Inferior parietal cortex (tissue), 1 donor: Measurements from ENCODE around the gene SLC35F1.
"Not testable (repeated sequence)": the region's sequence is repeated elsewhere in the genome, so short reads cannot be mapped to it uniquely, and the experiment has no call there.

Experiments used
- DNase-seq: peaks from one replicate; pipeline ENCODE4 v3.0.0-alpha.2; 2016; ENCODE audit errors: extremely low spot score

SLC35F1 gene

GRCh38 chr6:117992856-117993255 is 85.8 kb downstream of the SLC35F1 start:
- peak; percentile 66 for DNase-seq

DNA sequence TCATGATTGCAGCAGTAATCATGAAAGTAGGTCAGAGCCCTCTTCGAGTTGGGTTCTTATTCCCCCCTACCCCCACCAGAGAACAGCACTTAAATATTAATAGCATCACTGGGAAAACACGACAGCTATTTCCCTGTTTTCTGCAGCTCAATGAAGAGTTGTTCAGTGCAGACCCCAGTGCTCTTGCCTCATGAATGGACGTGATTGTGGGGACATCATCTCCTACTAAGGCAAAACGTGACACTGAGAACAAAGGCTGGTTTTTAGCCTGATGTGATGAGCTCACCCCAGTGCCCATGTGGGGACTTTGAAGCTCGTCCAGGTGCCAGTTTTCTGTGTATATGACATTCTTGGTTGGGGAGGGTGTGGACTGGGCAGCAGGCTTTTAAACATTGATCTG is 105.9 kb downstream of the SLC35F1 start:
- DNase-seq = peak; percentile 55

DNA sequence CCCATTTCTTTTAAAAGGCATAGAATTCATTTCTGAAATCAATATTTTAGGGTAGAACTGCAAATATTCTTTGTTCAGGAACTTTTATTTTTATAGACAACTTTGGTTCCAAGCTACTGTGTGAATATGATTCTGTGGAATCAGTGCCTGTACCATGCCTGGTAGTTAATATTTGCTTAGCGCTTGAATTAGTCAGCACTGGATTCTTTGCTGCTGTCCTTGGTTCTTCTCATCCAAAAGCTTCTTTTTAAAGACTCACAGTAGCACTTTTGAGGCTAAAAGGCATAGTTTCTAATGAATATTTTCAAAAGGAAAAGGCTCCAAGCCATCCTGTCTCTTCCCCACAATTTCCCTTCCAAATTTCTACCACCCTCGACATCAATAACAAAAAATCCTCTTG is 109.5 kb downstream of the SLC35F1 start:
- DNase-seq = no peak

GRCh38 chr6:118017301-118017848 is 110.3 kb downstream of the SLC35F1 start:
- DNase-seq = no peak

- no peak for DNase-seq
Measured at GRCh38 chr6:118023771-118024170, 116.7 kb downstream of the SLC35F1 start.

- no peak for DNase-seq
Measured at GRCh38 chr6:118029967-118030366, 122.9 kb downstream of the SLC35F1 start.

DNA sequence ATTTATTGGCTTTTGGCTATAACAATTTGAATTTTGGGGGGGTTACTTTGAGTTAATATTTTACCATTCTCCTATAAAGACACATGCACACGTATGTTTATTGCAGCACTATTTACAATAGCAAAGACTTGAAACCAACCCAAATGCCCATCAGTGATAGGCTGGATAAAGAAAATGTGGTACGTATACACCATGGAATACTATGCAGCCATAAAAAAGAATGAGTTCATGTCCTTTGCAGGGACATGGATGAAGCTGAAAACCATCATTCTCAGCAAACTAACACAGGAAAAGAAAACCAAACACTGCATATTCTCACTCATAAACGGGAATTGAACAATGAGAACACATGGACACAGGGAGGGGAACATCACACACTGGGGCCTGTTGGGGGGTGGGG is 130.4 kb downstream of the SLC35F1 start:
- not testable (repeated sequence) for DNase-seq

DNA sequence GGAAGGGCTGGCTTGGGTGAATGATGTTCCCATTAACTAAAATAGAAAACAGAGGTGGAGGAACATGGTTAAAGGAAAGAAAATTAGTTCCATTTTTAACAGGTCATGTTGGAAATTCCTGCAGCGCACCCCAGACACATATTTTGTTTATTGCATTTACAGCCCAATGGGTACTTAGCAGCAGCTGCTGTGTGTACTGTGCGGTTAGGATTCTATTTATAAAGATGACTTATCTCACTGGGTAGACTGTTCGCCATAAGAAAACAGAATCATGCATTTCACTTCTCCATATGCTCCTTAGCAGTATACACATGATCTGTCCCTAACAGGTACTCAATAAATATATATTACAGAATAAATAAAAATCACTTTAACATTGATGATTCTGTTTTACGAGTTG is 135.8 kb downstream of the SLC35F1 start:
- no peak for DNase-seq

- DNase-seq = no peak
Measured at GRCh38 chr6:118044275-118044674, 137.2 kb downstream of the SLC35F1 start.

DNA sequence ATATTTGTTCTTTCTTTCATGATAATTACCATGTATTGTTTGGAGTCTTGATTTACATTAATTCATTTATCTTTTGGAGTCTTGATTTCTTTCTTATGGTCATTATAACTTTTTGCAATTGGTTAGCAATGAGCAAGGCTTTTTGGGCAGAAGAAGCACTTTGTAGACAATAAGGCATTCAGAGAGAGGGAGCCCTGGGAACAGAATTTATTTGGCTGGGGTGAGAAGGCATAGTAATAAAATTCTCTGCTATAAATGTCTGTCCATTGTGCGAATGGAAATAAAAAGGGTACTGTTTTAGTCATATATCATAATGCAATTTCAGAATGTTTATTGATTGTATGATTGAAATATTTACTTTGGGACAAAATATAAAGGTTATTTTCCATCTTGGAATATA is 147.0 kb downstream of the SLC35F1 start:
- DNase-seq = no peak

DNA sequence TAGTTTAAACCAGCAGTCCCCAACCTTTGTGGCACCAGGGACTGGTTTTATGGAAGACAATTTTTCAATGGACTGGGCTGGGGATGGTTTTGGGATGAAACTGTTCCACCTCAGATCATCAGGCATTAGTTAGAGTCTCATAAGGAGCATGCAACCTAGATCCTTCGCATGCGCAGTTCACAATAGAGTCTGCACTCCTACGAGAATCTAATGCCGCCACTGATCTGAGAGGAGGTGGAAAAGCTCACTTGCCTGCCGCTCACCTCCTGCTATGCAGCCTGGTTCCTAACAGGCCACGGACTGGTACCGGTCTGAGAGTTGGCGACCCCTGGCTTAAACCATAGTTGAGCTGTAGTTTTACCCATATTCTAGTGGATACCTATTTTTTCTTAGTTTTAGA is 154.6 kb downstream of the SLC35F1 start:
- DNase-seq = no peak

DNA sequence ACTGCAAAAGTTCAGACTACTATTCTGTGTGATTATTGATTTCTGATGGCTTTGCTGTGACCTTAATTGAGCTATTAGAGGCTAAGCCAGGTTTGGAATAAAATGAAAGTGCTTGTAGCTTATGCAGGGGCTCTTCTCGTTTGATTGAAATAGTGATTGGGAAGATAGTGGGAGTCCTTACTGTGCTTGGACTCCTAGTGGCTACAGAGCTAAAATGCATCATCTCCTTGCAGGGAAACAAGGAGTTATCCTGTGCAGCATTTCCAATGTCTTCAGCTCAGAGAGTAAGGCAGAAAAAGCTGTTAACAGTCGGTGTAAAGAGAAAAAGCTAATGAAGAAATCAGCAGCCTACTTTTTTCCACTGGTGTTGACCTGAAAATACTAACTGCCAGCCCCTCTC is 173.5 kb downstream of the SLC35F1 start:
- DNase-seq = no peak

DNA sequence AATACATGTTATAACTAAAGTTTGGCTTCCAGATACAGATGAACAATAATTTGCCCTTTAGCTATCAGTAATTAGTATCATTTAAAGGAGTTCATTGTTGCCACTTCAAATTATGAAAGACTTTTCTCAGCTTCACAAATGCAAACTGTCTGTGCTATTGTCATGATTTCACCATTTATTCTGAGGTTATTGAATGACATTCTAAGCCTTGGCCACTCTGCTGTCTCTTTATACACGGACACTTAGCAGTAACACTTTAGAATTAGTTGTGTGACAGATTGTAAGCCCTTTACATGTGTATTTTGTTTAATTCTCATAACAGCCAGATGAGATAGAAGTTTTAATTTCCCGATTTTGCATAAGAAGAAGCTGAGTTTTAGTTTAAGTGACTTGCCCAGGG is 176.6 kb downstream of the SLC35F1 start:
- no peak for DNase-seq

DNA sequence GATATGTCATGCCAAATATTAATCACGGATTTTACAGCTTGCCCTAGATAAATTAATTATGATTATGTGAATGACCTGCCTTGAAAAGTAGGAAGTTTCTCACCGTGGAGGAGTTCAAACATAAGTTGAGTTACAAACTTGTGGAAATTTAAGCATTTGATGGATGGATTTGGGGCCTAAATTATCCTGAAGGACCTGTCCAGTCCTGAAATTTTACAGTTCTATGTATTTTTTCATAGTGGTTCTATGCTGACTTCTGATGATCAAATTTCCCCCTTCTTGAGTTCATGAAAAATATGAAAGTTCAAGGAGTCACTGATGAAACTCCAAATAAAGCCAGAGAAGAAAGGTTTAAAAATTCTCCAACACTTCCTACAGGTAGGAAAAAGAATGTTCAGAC is 178.6 kb downstream of the SLC35F1 start:
- no peak for DNase-seq

DNA sequence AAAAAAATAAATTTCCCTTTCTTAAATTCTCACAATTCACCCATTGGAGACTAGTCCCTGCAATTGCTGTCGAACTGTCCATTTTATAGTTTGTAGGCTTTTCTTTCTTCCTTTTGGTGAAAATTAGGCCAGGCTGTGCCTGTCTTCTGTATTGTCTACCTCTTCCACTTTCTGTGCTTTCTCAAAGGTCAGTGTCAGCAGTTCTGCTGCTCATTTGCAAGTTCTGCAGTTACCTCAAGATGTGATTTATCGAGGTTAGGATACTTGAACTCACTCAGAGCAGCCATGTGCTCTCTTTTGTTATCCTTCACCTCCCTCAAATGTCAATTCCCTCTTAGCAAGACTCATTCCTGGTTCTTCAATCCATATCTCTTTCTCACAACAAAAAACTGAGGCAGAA is 179.1 kb downstream of the SLC35F1 start:
- DNase-seq = no peak

DNA sequence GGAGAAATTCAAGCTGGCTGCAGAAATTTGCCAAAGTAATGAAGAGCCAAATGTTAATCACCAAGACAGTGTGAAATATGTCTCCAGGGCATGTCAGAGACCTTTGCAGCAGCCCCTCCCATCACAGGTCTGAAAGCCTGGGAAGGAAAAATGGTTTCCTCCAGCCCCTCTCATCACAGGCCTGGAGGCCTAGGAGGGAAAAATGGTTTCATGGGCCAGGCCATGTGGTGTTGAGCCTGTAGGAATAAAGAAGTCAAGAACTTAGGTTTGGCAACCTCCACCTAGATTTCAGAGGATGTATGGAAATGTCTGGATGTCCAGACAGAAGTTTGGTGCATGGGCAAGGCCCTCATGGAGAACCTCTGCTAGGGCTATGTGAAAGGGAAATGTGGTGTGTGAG is 185.0 kb downstream of the SLC35F1 start:
- no peak for DNase-seq

GRCh38 chr6:118097576-118097975 is 190.5 kb downstream of the SLC35F1 start:
- DNase-seq = no peak

GRCh38 chr6:118100717-118101116 is 193.7 kb downstream of the SLC35F1 start:
- DNase-seq = no peak

DNA sequence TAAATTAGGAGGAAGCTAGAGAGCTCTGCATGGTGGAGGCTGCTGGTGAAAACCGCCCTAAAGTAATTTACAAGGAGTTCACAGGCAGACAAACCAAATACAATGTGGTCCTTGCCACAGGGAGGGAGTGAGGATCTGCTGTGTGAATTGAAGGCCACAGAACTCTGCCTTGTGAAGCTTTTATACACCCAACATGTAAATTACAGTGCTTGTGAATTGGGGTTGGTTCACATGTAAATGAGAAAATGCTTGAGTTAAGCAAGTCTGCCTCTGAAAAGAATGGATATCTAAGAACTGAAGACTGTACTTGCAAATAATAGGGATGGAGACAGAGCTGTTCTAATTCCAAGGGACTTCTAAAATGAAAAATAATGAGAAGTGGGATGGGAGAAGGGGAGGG is 194.2 kb downstream of the SLC35F1 start:
- DNase-seq = no peak

- DNase-seq = no peak
Measured at GRCh38 chr6:118101831-118102345, 194.8 kb downstream of the SLC35F1 start.

DNA sequence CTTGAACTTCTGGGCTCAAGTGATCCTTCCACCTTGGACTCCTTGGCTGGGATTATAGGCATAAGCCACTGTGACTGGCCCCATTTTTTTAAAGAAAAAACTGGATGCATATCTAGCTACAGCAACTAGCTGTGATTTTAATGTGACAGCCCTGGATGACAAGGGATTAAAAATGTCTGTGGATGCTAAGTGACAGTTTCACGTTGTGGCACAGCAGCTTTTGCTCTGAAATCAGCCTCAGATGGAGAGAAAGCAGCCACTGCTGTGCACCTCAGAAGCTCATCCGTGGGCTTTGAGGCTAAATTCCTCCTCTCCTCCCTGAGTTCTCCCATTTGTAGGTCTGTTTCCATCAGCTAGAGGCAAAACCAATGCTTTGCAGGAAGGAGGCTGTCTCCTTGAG is 195.3 kb downstream of the SLC35F1 start:
- DNase-seq = no peak

GRCh38 chr6:118103381-118104146 is 196.5 kb downstream of the SLC35F1 start:
- DNase-seq = no peak

GRCh38 chr6:118122161-118122725 is 215.2 kb downstream of the SLC35F1 start:
- no peak for DNase-seq
